Caco-2 (cell line): Measurements from ENCODE around the gene ZNF335. TPM values are rescaled to one million over a fixed set of nuclear protein-coding genes. Genes with fewer than 3 reads are reported as not detected.

ENCODE experiments used
- BruUV-seq: library from RNA; stranded (reverse); fragments of 400-500 nt; replicated peaks from 2 replicates; lab custom pipeline; 2021; lab: Mats Ljungman, UMichigan
- CTCF ChIA-PET: fragments of 300-600 bp; sonication (Branson Sonifier 250); formaldehyde crosslinking; loops from one replicate; lab custom pipeline; 2022; ENCODE audit warnings: antibody characterized with exemption; lab: Charles Lee
- POLR2A ChIA-PET: fragments of 300-600 bp; sonication (Branson Sonifier 250); formaldehyde crosslinking; loops from one replicate; lab custom pipeline; 2022; ENCODE audit warnings: antibody characterized with exemption; lab: Charles Lee
- DNase-seq, 2 experiments: peaks; one replicate each; pipeline versions ENCODE4 v3.0.0 to v3.0.0-alpha.2; 2020 to 2022
- H3K27me3 ChIP-seq: replicated peaks from 2 replicates; pipeline ENCODE4 v1.6.0; 2011; ENCODE audit warnings: low read length; ENCODE audit not compliant: control insufficient read depth, insufficient read depth
- H3K36me3 ChIP-seq: 2 replicates; pipeline ENCODE4 v1.5.1; 2011; ENCODE audit warnings: low read length; ENCODE audit not compliant: control insufficient read depth, insufficient read depth
- H3K4me1 ChIP-seq: fragments of 250-450 bp; sonication (Bioruptor Pico); 2 replicates; pipeline ENCODE4 v1.5.1; 2020; ENCODE audit warnings: mild to moderate bottlenecking
- H3K4me3 ChIP-seq: 2 replicates; pipeline ENCODE4 v1.5.1; 2011; ENCODE audit warnings: low read depth, mild to moderate bottlenecking, control low read depth, low read length
- H3K9me3 ChIP-seq: fragments of 250-450 bp; sonication (Bioruptor Pico); 2 replicates; pipeline ENCODE4 v1.5.1; 2020; ENCODE audit warnings: mild to moderate bottlenecking, moderate library complexity
- H3K27ac Mint-ChIP-seq: one replicate; pipeline ENCODE4 v1.8.0; 2022; ENCODE audit warnings: mixed read lengths; ENCODE audit not compliant: unreplicated experiment
- H3K27me3 Mint-ChIP-seq: one replicate; pipeline ENCODE4 v1.8.0; 2022; ENCODE audit warnings: mixed read lengths; ENCODE audit not compliant: insufficient read depth, unreplicated experiment
- H3K36me3 Mint-ChIP-seq: one replicate; pipeline ENCODE4 v1.8.0; 2022; ENCODE audit warnings: mild to moderate bottlenecking, mixed read lengths; ENCODE audit not compliant: insufficient read depth, unreplicated experiment
- H3K4me1 Mint-ChIP-seq: one replicate; pipeline ENCODE4 v1.8.0; 2022; ENCODE audit warnings: low read depth, mixed read lengths; ENCODE audit not compliant: unreplicated experiment
- H3K4me3 Mint-ChIP-seq: one replicate; pipeline ENCODE4 v1.8.0; 2022; ENCODE audit warnings: mild to moderate bottlenecking, moderate library complexity, mixed read lengths; ENCODE audit not compliant: unreplicated experiment
- H3K9me3 Mint-ChIP-seq: one replicate; pipeline ENCODE4 v1.8.0; 2022; ENCODE audit warnings: mixed read lengths; ENCODE audit not compliant: unreplicated experiment
- CTCF ChIP-seq, 2 experiments: fragments of 200-600 bp in 1 of 2; IDR thresholded peaks; 1 replicate in 1 of 2; 2 replicates in 1 of 2; pipeline versions ENCODE4 v1.5.1 to v1.8.0; 2011 to 2022; ENCODE audit warnings: antibody characterized with exemption in 1 of 2, control low read depth in 1 of 2, inconsistent platforms in 1 of 2, low read depth in 1 of 2, low read length in 1 of 2, mild to moderate bottlenecking in 1 of 2, moderate library complexity in 1 of 2; ENCODE audit not compliant: insufficient read depth in 1 of 2, severe bottlenecking in 1 of 2, unreplicated experiment in 1 of 2
- intact Hi-C: fragments of 100-400 bp; cut with micrococcal nuclease; formaldehyde crosslinking; loops from one replicate; pipeline ENCODE4 v1.10.0; 2022; ENCODE audit not compliant: unreplicated experiment
- total RNA-seq: library from RNA; stranded (reverse); gene quantifications from 2 replicates; pipeline ENCODE4 v1.2.3, GENCODE V29; 2022

The ZNF335 gene
- total RNA-seq, 1 experiment from 2014 or later, result 35.1 TPM

- Mint-ChIP-seq H3K27me3 (no peaks in the 10 kb centered on the region), H3K36me3 (peaks cover 32% of the 10 kb centered on the region), H3K9me3 (no peaks in the 10 kb centered on the region), H3K4me3 (no peak overlapping the region), H3K4me1 (no peaks in the 10 kb centered on the region), H3K27ac (no peak overlapping the region)
- H3K9me3 ChIP-seq, result no peaks in the 10 kb centered on the region
- H3K4me1 ChIP-seq, result no peaks in the 10 kb centered on the region
- no peak for DNase-seq
- ChIA-PET CTCF (interaction anchor here (0.8 kb wide), 1 partner anchor 9 kb away, joined by 3 read pairs; no protein-coding TSS in a partner anchor), POLR2A (interaction anchor here (0.6 to 1.1 kb wide), 5 partner anchors 18 to 43 kb away, joined by 3 to 8 read pairs (median 5); no protein-coding TSS in a partner anchor)
- no peak overlapping the region for H3K4me3 ChIP-seq
- peaks cover 8% of the 10 kb centered on the region for H3K36me3 ChIP-seq
- BruUV-seq, result no TSS peak
- H3K27me3 ChIP-seq, result no peaks in the 10 kb centered on the region
- no peak for TF ChIP-seq CTCF (IDR thresholded peaks at IDR 0.05; ENCODE audit: insufficient read depth in 1 of 2, low read depth in 1 of 2, low read length in 1 of 2, severe bottlenecking in 1 of 2, unreplicated experiment in 1 of 2)
- intact Hi-C loops, result no loop called here
These were observed 72.8 kb downstream of the ZNF335 start for GRCh38 chr20:45899046-45899835.

Other genes starting within 250 kb of the ZNF335 start
- not detected in 2 replicates for gene SPINT4, start 249.9 kb downstream of the ZNF335 start, total RNA-seq
- 1.1 and 1.7 TPM in 2 replicates for gene WFDC3, start 180.3 kb downstream of the ZNF335 start, total RNA-seq
- 89.3 and 105 TPM in 2 replicates for gene DNTTIP1, start 180.2 kb downstream of the ZNF335 start, total RNA-seq
- 409 and 423 TPM in 2 replicates for gene UBE2C, start 159.6 kb downstream of the ZNF335 start, total RNA-seq
- gene TNNC2, start 144.9 kb downstream of the ZNF335 start, total RNA-seq, result not detected in 2 replicates
- 14.1 and 15.6 TPM in 2 replicates for gene SNX21, start 138.4 kb downstream of the ZNF335 start, total RNA-seq
- gene ACOT8, start 114.8 kb downstream of the ZNF335 start, total RNA-seq, result 35.1 and 36.2 TPM in 2 replicates
- gene ZSWIM3, start 114.6 kb downstream of the ZNF335 start, total RNA-seq, result 6.1 and 6.4 TPM in 2 replicates
- 24.8 and 27.3 TPM in 2 replicates for gene ZSWIM1, start 91.0 kb downstream of the ZNF335 start, total RNA-seq
- 6.7 and 7.3 TPM in 2 replicates for gene SPATA25, start 84.6 kb downstream of the ZNF335 start, total RNA-seq
- gene NEURL2, start 81.0 kb downstream of the ZNF335 start, total RNA-seq, result 12.6 TPM in 2 replicates
- 282 and 294 TPM in 2 replicates for gene CTSA, start 80.9 kb downstream of the ZNF335 start, total RNA-seq
- gene PLTP, start 60.0 kb downstream of the ZNF335 start, total RNA-seq, result 39.6 and 42.6 TPM in 2 replicates
- 66.5 and 75.9 TPM in 2 replicates for gene PCIF1, start 37.5 kb downstream of the ZNF335 start, total RNA-seq
- 0.16 TPM in 1 of 2 replicates, not detected in the other for gene MMP9, start 36.7 kb upstream of the ZNF335 start, total RNA-seq
- 0.56 and 1.9 TPM in 2 replicates for gene SLC12A5, start 57.0 kb upstream of the ZNF335 start, total RNA-seq
- 52.5 and 53.3 TPM in 2 replicates for gene NCOA5, start 117.8 kb upstream of the ZNF335 start, total RNA-seq
- gene CD40, start 146.1 kb upstream of the ZNF335 start, total RNA-seq, result not detected in 2 replicates